GM12865 (cell line): ENCODE results near the gene EBPL.

Experiments
- DNase-seq: peaks from one replicate; pipeline ENCODE4 v3.0.0; 2010; ENCODE audit warnings: low read depth
- H3K4me3 ChIP-seq: 2 replicates; pipeline ENCODE4 v1.5.1; 2011; ENCODE audit warnings: mild to moderate bottlenecking, low read depth, low read length, control low read depth
- CTCF ChIP-seq: IDR thresholded peaks from 2 replicates; pipeline ENCODE4 v1.5.1; 2011; ENCODE audit warnings: low read length, control low read depth, low read depth, inconsistent platforms; ENCODE audit not compliant: insufficient read depth; ENCODE audit errors: missing control alignments

The EBPL gene

GRCh38 chr13:49670828-49671227 lies 20.5 kb downstream of the EBPL start:
- no peak for TF ChIP-seq CTCF

GRCh38 chr13:49669735-49670309 lies 21.5 kb downstream of the EBPL start:
- H3K4me3 ChIP-seq: no peak overlapping the region
- peak; percentile 46 for DNase-seq
- peak; percentile 62 for TF ChIP-seq CTCF

More at GRCh38 chr13:49670828-49671227, 20.5 kb downstream of the EBPL start:
- H3K4me3 ChIP-seq: no peak overlapping the region
- DNase-seq: no peak

GRCh38 chr13:49667773-49668172 lies 23.5 kb downstream of the EBPL start:
- DNase-seq: no peak
- no peak overlapping the region for H3K4me3 ChIP-seq
- no peak for TF ChIP-seq CTCF

GRCh38 chr13:49664606-49665005 lies 26.7 kb downstream of the EBPL start:
- H3K4me3 ChIP-seq: no peak overlapping the region
- TF ChIP-seq CTCF: no peak
- no peak for DNase-seq

- no peak overlapping the region for H3K4me3 ChIP-seq
- no peak for TF ChIP-seq CTCF
- no peak for DNase-seq
Measured at GRCh38 chr13:49657241-49657641, 34.0 kb downstream of the EBPL start.

- TF ChIP-seq CTCF: no peak
- H3K4me3 ChIP-seq: no peak overlapping the region
- DNase-seq: no peak
Measured at GRCh38 chr13:49655906-49656305, 35.4 kb downstream of the EBPL start.

- no peak for DNase-seq
- no peak overlapping the region for H3K4me3 ChIP-seq
- no peak for TF ChIP-seq CTCF
Measured at GRCh38 chr13:49654011-49654410, 37.3 kb downstream of the EBPL start.
